OCI-LY1 (cell line): ENCODE data around the gene PRR5.
"Not testable (repeated sequence)": the region's sequence is repeated elsewhere in the genome, so short reads cannot be mapped to it uniquely, and the experiment has no call there.

Experiments
- H2AFZ ChIP-seq: fragments of 200-600 bp; sonication (generic), shearing (Covaris generic); 2 replicates; pipeline ENCODE4 v1.6.0; 2014; ENCODE audit warnings: antibody characterized with exemption, mild to moderate bottlenecking, low read length
- H3F3A ChIP-seq: fragments of 200-600 bp; sonication (generic), shearing (Covaris generic); 2 replicates; pipeline ENCODE4 v1.6.0; 2014; ENCODE audit warnings: mild to moderate bottlenecking, antibody characterized with exemption, low read length, moderate library complexity; ENCODE audit not compliant: insufficient read depth
- H3K27ac ChIP-seq: fragments of 200-600 bp; sonication (generic); 2 replicates; pipeline ENCODE4 v1.5.1; 2014; ENCODE audit warnings: low read length, mixed run types, mild to moderate bottlenecking, low read depth; ENCODE audit not compliant: poor library complexity, severe bottlenecking
- H3K27me3 ChIP-seq: fragments of 200-600 bp; sonication (generic); 2 replicates; pipeline ENCODE4 v1.6.0; 2014; ENCODE audit warnings: antibody characterized with exemption, mild to moderate bottlenecking, low read length, moderate library complexity; ENCODE audit not compliant: insufficient read depth
- H3K36me3 ChIP-seq: fragments of 200-600 bp; sonication (generic); 2 replicates; pipeline ENCODE4 v1.6.1; 2014; ENCODE audit warnings: mild to moderate bottlenecking, antibody characterized with exemption, low read length, moderate library complexity, mixed read lengths; ENCODE audit not compliant: insufficient read depth
- H3K4me1 ChIP-seq: fragments of 200-600 bp; sonication (generic); 2 replicates; pipeline ENCODE4 v1.5.1; 2014; ENCODE audit warnings: mild to moderate bottlenecking, low read length, moderate library complexity; ENCODE audit not compliant: insufficient read depth, severe bottlenecking
- H3K4me2 ChIP-seq: fragments of 200-600 bp; sonication (generic), shearing (Covaris generic); 2 replicates; pipeline ENCODE4 v1.6.1; 2014; ENCODE audit warnings: low read length
- H3K4me3 ChIP-seq: fragments of 200-600 bp; sonication (generic); 2 replicates; pipeline ENCODE4 v1.5.1; 2014; ENCODE audit warnings: low read length, low read depth, mild to moderate bottlenecking, mixed read lengths; ENCODE audit not compliant: poor library complexity, severe bottlenecking
- H3K79me2 ChIP-seq: fragments of 200-600 bp; shearing (Covaris generic); 2 replicates; pipeline ENCODE4 v1.6.1; 2016; ENCODE audit warnings: mixed run types, low read length, mixed read lengths; ENCODE audit not compliant: insufficient read depth
- H3K9ac ChIP-seq: fragments of 200-600 bp; sonication (generic), shearing (Covaris generic); 2 replicates; pipeline ENCODE4 v1.6.1; 2014; ENCODE audit warnings: mild to moderate bottlenecking, low read length, mixed read lengths
- H3K9me2 ChIP-seq: fragments of 200-600 bp; sonication (generic), shearing (Covaris generic); 2 replicates; pipeline ENCODE4 v1.6.1; 2014; ENCODE audit warnings: low read depth, mild to moderate bottlenecking, low read length, mixed read lengths
- H3K9me3 ChIP-seq: fragments of 200-600 bp; shearing (Covaris generic); 2 replicates; pipeline ENCODE4 v1.6.1; 2014; ENCODE audit warnings: low read length, mixed read lengths
- H4K20me1 ChIP-seq: fragments of 200-600 bp; sonication (generic), shearing (Covaris generic); 2 replicates; pipeline ENCODE4 v1.6.0; 2016; ENCODE audit warnings: mild to moderate bottlenecking, low read length; ENCODE audit not compliant: insufficient read depth
- EZH2 ChIP-seq: fragments of 200-600 bp; sonication (generic), shearing (Covaris generic); IDR thresholded peaks from 2 replicates; pipeline ENCODE4 v1.8.0; 2017; ENCODE audit warnings: borderline replicate concordance, mixed run types, mild to moderate bottlenecking, antibody characterized with exemption, low read length, moderate library complexity, mixed read lengths
- TF ChIP-seq, protein P1 (sequence below): fragments of 200-600 bp; sonication (generic), shearing (Covaris generic); IDR thresholded peaks from 2 replicates; pipeline ENCODE4 v1.5.1; 2017; ENCODE audit warnings: mild to moderate bottlenecking, antibody characterized with exemption, low read length, moderate library complexity, mixed read lengths

Gene PRR5

GRCh38 chr22:44745853-44746789, 44.1 kb downstream of the PRR5 start:
- Histone ChIP-seq H3K4me2 (no peak overlapping the region), H3K79me2 (no peaks in the 10 kb centered on the region), H3K4me3 (no peak overlapping the region), H3K36me3 (no peaks in the 10 kb centered on the region), H3K9me3 (no peaks in the 10 kb centered on the region), H3K9ac (no peak overlapping the region), H3K9me2 (no peaks in the 10 kb centered on the region), H2AFZ (no peak overlapping the region), H3K4me1 (no peaks in the 10 kb centered on the region), H4K20me1 (no peaks in the 10 kb centered on the region), H3K27me3 (no peaks in the 10 kb centered on the region), H3F3A (no peaks in the 10 kb centered on the region), H3K27ac (no peak overlapping the region)
- TF ChIP-seq EZH2: no peak
- TF ChIP-seq, protein P1, sequence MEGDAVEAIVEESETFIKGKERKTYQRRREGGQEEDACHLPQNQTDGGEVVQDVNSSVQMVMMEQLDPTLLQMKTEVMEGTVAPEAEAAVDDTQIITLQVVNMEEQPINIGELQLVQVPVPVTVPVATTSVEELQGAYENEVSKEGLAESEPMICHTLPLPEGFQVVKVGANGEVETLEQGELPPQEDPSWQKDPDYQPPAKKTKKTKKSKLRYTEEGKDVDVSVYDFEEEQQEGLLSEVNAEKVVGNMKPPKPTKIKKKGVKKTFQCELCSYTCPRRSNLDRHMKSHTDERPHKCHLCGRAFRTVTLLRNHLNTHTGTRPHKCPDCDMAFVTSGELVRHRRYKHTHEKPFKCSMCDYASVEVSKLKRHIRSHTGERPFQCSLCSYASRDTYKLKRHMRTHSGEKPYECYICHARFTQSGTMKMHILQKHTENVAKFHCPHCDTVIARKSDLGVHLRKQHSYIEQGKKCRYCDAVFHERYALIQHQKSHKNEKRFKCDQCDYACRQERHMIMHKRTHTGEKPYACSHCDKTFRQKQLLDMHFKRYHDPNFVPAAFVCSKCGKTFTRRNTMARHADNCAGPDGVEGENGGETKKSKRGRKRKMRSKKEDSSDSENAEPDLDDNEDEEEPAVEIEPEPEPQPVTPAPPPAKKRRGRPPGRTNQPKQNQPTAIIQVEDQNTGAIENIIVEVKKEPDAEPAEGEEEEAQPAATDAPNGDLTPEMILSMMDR: no peak

DNA sequence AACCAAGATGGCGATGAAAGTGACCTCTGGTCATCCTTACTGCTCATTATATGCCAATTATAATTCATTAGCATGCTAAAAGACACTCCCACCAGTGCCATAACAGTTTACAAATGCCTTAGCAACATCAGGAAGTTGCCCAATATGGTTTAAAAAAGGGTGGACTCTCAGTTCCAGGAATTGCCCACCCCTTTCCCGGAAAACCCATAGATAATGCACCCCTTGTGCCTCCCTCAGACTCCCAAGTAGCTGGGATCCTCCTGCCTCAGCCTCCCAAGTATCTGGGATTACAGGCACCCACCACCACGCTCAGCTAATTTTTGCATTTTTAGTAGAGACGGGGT, 45.8 kb downstream of the PRR5 start:
- H3K27me3 ChIP-seq, H2AFZ ChIP-seq, H3K9ac ChIP-seq, H3F3A ChIP-seq, H3K4me2 ChIP-seq, H3K4me1 ChIP-seq, H3K4me3 ChIP-seq, H3K9me3 ChIP-seq, H4K20me1 ChIP-seq, H3K27ac ChIP-seq, H3K79me2 ChIP-seq, H3K9me2 ChIP-seq, H3K36me3 ChIP-seq: not testable (repeated sequence)

- no peak overlapping the region for H3K27ac ChIP-seq
- no peaks in the 10 kb centered on the region for H3K9me3 ChIP-seq
- H4K20me1 ChIP-seq: no peaks in the 10 kb centered on the region
- H3K36me3 ChIP-seq: no peaks in the 10 kb centered on the region
- no peaks in the 10 kb centered on the region for H3F3A ChIP-seq
- H3K79me2 ChIP-seq: no peaks in the 10 kb centered on the region
- H3K4me3 ChIP-seq: no peak overlapping the region
- H3K4me1 ChIP-seq: no peaks in the 10 kb centered on the region
- no peaks in the 10 kb centered on the region for H3K27me3 ChIP-seq
- no peak overlapping the region for H3K4me2 ChIP-seq
- TF ChIP-seq, protein P1: no peak
- TF ChIP-seq EZH2: no peak
- no peak overlapping the region for H3K9ac ChIP-seq
- H2AFZ ChIP-seq: no peak overlapping the region
- no peaks in the 10 kb centered on the region for H3K9me2 ChIP-seq
These were observed 46.5 kb downstream of the PRR5 start for GRCh38 chr22:44748524-44748923.

- H3K9me3 ChIP-seq: no peaks in the 10 kb centered on the region
- no peaks in the 10 kb centered on the region for H3K79me2 ChIP-seq
- TF ChIP-seq, protein P1: no peak
- no peak for TF ChIP-seq EZH2
- no peaks in the 10 kb centered on the region for H3K4me1 ChIP-seq
- H4K20me1 ChIP-seq: no peaks in the 10 kb centered on the region
- H3K4me2 ChIP-seq: no peak overlapping the region
- no peak overlapping the region for H3K27ac ChIP-seq
- no peaks in the 10 kb centered on the region for H3K27me3 ChIP-seq
- no peaks in the 10 kb centered on the region for H3F3A ChIP-seq
- H3K9ac ChIP-seq: no peak overlapping the region
- H3K9me2 ChIP-seq: no peaks in the 10 kb centered on the region
- no peaks in the 10 kb centered on the region for H3K36me3 ChIP-seq
- no peak overlapping the region for H3K4me3 ChIP-seq
- H2AFZ ChIP-seq: no peak overlapping the region
These were observed 48.5 kb downstream of the PRR5 start for GRCh38 chr22:44750481-44750880.
